ENCODE measurements around the gene ATP5MC3. TPM values are rescaled to one million over a fixed set of nuclear protein-coding genes. Genes with fewer than 3 reads are reported as not detected.

ATP5MC3 gene
- total RNA-seq, 1 experiment from 2014 or later = 254 TPM

DNA sequence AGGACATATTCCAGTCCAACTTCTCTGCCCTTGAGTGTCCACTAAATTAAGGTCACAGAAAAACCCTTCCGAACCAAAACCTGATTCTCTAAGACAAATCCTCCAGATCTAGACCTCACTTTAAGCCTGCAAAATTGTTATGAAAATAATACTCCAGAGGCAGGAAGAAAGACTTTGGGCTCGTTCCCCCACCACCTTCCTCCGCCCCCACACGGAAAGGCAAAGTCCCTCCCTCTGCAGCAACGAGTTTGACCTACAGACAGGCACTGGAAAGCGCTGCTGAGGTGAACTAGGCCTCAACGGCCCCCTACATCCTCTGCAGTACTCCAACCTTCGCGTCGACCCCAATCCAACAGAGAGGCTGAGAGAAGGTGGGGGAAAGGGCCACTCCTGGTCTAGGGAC, 808 bp downstream of the ATP5MC3 start:
- peak overlapping the region; percentile 93 for H2AFZ ChIP-seq (ENCODE audit: low read length)
- BruUV-seq (replicated peaks) = no TSS peak
- no peaks in the 10 kb centered on the region for H3K9me3 ChIP-seq (ENCODE audit: low read length)
- TF ChIP-seq EZH2phosphoT487 (IDR thresholded peaks at IDR 0.05; ENCODE audit: borderline replicate concordance, low read length) = no peak
- TF ChIP-seq, protein P1, sequence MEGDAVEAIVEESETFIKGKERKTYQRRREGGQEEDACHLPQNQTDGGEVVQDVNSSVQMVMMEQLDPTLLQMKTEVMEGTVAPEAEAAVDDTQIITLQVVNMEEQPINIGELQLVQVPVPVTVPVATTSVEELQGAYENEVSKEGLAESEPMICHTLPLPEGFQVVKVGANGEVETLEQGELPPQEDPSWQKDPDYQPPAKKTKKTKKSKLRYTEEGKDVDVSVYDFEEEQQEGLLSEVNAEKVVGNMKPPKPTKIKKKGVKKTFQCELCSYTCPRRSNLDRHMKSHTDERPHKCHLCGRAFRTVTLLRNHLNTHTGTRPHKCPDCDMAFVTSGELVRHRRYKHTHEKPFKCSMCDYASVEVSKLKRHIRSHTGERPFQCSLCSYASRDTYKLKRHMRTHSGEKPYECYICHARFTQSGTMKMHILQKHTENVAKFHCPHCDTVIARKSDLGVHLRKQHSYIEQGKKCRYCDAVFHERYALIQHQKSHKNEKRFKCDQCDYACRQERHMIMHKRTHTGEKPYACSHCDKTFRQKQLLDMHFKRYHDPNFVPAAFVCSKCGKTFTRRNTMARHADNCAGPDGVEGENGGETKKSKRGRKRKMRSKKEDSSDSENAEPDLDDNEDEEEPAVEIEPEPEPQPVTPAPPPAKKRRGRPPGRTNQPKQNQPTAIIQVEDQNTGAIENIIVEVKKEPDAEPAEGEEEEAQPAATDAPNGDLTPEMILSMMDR (conservative IDR thresholded peaks at IDR 0.05; ENCODE audit: low read depth, low read length) = no peak
- ChIA-PET CTCF (interaction anchor here (0.5 kb wide), 1 partner anchor 172 kb away, joined by 3 read pairs; no protein-coding TSS in a partner anchor), POLR2A (ENCODE audit: unreplicated experiment) (interaction anchor here (0.6 kb wide), 1 partner anchor 346 kb away, joined by 6 read pairs; no protein-coding TSS in a partner anchor)
- H3K4me3 ChIP-seq (ENCODE audit: low read length) = peak overlapping the region; percentile 89
- H3K27me3 ChIP-seq (ENCODE audit: low read length) = no peaks in the 10 kb centered on the region
- H3K9me2 ChIP-seq (replicated peaks; ENCODE audit: low read length) = no peaks in the 10 kb centered on the region
- peak overlapping the region; percentile 94 for H3K9ac ChIP-seq (ENCODE audit: low read length)
- H3K79me2 ChIP-seq (ENCODE audit: low read length) = peaks cover 52% of the 10 kb centered on the region
- peaks cover 50% of the 10 kb centered on the region for H3K4me1 ChIP-seq (ENCODE audit: insufficient read depth, low read length)
- H3F3A ChIP-seq (ENCODE audit: low read length, unreplicated experiment) = peaks cover 9% of the 10 kb centered on the region
- DNase-seq (peak; percentile 28), ATAC-seq (peak; percentile 52)
- peaks cover 21% of the 10 kb centered on the region for H4K20me1 ChIP-seq (ENCODE audit: low read length)
- H3K4me2 ChIP-seq (ENCODE audit: low read length) = peak overlapping the region; percentile 87
- H3K36me3 ChIP-seq (ENCODE audit: low read depth, low read length) = peaks cover 33% of the 10 kb centered on the region
- intact Hi-C loops (cut with micrococcal nuclease) = no loop called here
- peak overlapping the region; percentile 57 for H3K27ac ChIP-seq (ENCODE audit: low read length)

DNA sequence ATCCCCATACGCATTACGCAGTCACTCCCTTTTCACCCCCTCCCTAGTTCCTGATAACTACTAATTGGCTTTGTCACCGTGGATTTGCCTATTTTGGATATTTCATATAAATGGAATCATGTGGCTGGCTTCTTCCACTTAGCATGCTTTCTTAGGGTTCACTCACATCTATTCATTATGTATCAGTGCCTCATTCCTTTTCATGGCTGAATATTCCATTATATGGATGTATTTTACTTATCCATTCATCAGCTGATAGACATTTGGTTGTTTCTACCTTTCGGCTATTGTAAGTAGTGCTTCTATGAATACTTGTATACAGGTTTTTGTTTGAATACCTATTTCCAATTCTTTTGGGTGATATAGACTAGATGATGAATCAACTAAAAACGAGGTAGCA, 4.9 kb downstream of the ATP5MC3 start:
- H3K36me3 ChIP-seq (ENCODE audit: low read depth, low read length) = peaks cover 49% of the 10 kb centered on the region
- H3K4me3 ChIP-seq (ENCODE audit: low read length) = 0 out of 2 replicates have a peak overlapping the region, but pooled peaks have one; percentile 7
- CTCF ChIA-PET = no interaction called here
- intact Hi-C loops (cut with micrococcal nuclease) = loop anchor here (1.0 kb wide), 1 partner anchor 8 kb away; the partner anchor contains the start of gene ATF2
- H3K9me2 ChIP-seq (replicated peaks; ENCODE audit: low read length) = no peaks in the 10 kb centered on the region
- H3K4me1 ChIP-seq (ENCODE audit: insufficient read depth, low read length) = peaks cover 54% of the 10 kb centered on the region
- POLR2A ChIA-PET (ENCODE audit: unreplicated experiment) = no interaction called here
- no peaks in the 10 kb centered on the region for H3K27me3 ChIP-seq (ENCODE audit: low read length)
- peaks cover 29% of the 10 kb centered on the region for H4K20me1 ChIP-seq (ENCODE audit: low read length)
- ATAC-seq (no peak), DNase-seq (no peak)
- H2AFZ ChIP-seq (ENCODE audit: low read length) = no peak overlapping the region
- no peaks in the 10 kb centered on the region for H3K9me3 ChIP-seq (ENCODE audit: low read length)
- TF ChIP-seq EZH2 (IDR thresholded peaks at IDR 0.05; ENCODE audit: low read length, unreplicated experiment) (no peak), EZH2phosphoT487 (IDR thresholded peaks at IDR 0.05; ENCODE audit: borderline replicate concordance, low read length) (no peak)
- TF ChIP-seq, protein P1 (conservative IDR thresholded peaks at IDR 0.05; ENCODE audit: low read depth, low read length) = no peak
- H3K27ac ChIP-seq (ENCODE audit: low read length) = peak overlapping the region; percentile 82
- peaks cover 56% of the 10 kb centered on the region for H3K79me2 ChIP-seq (ENCODE audit: low read length)
- H3K4me2 ChIP-seq (ENCODE audit: low read length) = peak overlapping the region; percentile 67
- BruUV-seq (replicated peaks) = no TSS peak
- H3K9ac ChIP-seq (ENCODE audit: low read length) = no peak overlapping the region
- peaks cover 9% of the 10 kb centered on the region for H3F3A ChIP-seq (ENCODE audit: low read length, unreplicated experiment)

DNA sequence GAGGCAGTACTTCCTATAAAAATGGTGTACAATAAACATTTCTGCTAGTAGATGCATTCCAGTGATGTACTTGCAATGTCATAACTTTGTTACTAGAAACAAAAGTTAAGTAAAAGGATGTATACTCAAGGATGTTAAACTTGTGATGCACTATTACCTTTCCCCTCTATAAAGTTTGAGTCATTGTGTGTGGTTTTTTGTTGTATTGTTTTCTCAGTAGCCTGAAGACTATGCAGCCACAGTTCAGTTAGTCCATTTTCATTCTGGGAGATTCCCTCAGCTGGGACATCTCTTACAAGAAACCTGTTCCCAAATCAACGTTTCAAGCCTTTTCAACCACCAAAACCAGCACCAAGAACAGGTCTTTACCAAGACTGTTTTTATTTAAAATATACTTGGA, 5.6 kb downstream of the ATP5MC3 start:
- Histone ChIP-seq H3K36me3 (ENCODE audit: low read depth, low read length) (peaks cover 49% of the 10 kb centered on the region), H4K20me1 (ENCODE audit: low read length) (peaks cover 29% of the 10 kb centered on the region), H3K9ac (ENCODE audit: low read length) (no peak overlapping the region), H3K9me3 (ENCODE audit: low read length) (no peaks in the 10 kb centered on the region), H3K4me3 (ENCODE audit: low read length) (peak overlapping the region; percentile 5; the same call in 1 of the 2 replicates), H2AFZ (ENCODE audit: low read length) (no peak overlapping the region), H3K27ac (ENCODE audit: low read length) (peak overlapping the region; percentile 82), H3F3A (ENCODE audit: low read length, unreplicated experiment) (peaks cover 9% of the 10 kb centered on the region), H3K9me2 (replicated peaks; ENCODE audit: low read length) (no peaks in the 10 kb centered on the region), H3K4me2 (ENCODE audit: low read length) (peak overlapping the region; percentile 67), H3K27me3 (ENCODE audit: low read length) (no peaks in the 10 kb centered on the region), H3K79me2 (ENCODE audit: low read length) (peaks cover 49% of the 10 kb centered on the region), H3K4me1 (ENCODE audit: insufficient read depth, low read length) (peaks cover 54% of the 10 kb centered on the region)
- ATAC-seq = peak; percentile 94
- no TSS peak for BruUV-seq (replicated peaks)
- TF ChIP-seq, protein P1 (conservative IDR thresholded peaks at IDR 0.05; ENCODE audit: low read depth, low read length) = no peak
- no peak for TF ChIP-seq EZH2 (IDR thresholded peaks at IDR 0.05; ENCODE audit: low read length, unreplicated experiment)
- TF ChIP-seq EZH2phosphoT487 (IDR thresholded peaks at IDR 0.05; ENCODE audit: borderline replicate concordance, low read length) = no peak
- intact Hi-C loops (cut with micrococcal nuclease) = loop anchor here (1.0 kb wide), 1 partner anchor 8 kb away; the partner anchor contains the start of gene ATF2
- peak; percentile 89 for DNase-seq
- POLR2A ChIA-PET (ENCODE audit: unreplicated experiment) = no interaction called here
- CTCF ChIA-PET = no interaction called here

All from PC-3 (cell line).